Stimulated activated CD4-positive, alpha-beta T cell treated with anti-CD3 and anti-CD28 coated beads, Interleukin-4, amount 100 ng/mL, for 1 hour (primary cell): Measurements from ENCODE around the gene PRKD3.
A peak's percentile ranks its signal among the peaks of the same experiment; 100 is the strongest.

Experiments
- DNase-seq: peaks from one replicate; pipeline ENCODE4 v3.0.0-alpha.2; 2020

The PRKD3 gene

DNA sequence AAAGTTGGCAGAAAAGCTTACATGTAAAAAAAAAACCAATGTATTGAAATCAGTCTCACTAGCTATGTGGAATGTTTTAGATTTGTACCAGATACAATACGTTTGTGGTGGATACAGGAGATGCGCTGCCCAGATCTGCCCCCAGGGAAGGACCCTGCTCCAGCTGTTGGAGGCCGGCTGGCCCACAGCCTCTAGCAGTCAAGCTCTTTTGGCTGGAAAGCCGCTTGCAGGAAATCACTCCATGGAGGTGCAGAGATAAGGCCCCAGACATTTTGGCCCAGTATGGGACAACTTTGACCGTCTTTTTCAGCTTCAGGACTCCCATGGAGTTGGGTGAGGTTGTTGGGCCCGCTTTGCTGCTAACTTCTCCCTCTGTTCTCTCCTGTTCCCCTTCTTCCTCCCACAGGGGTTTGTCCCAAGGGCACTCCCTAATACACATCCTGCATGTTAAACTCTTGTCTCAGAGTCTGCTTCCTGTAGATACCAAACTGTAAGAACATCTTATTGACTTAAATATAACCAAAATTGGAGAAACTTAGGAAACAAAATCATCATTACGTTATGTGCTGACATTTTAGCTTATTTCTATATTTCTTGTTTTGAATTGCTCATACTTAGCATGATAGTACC, 18.1 kb upstream of the PRKD3 start:
- no peak for DNase-seq

DNA sequence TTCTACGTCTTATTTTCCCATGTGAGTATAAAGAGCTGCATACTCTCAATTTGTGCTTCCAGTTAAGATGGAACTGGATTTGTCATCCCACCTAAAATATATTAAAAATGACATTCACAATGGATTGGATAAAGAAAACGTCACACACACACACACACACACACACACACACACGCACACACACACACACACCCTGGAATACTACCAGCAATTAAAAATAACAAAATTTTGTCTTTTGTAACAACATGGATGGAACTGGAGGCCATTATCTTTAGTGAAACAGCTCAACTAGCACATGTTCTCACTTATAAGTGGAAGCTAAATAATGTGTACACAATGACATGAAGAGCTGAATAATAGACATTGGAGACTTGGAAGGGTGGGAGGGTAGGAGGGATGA, 16.0 kb upstream of the PRKD3 start:
- no peak for DNase-seq

DNA sequence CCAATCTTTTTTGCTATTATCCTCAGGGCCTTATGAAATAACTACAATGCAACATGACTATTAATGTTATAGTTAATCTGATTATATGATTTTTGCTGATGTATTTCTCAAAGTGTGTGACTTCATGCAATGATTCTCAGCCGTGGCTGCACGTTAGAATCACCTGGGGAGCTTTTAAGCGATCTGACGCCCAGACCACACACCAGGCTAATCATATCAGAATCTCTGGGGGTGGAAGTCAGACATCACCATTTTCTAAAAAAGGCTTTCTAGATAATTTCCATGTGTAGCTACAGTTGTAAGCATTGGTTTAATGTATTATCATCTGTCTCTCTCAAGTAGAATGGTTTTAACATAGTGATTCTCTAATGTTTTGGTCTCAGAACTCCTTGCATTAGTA, 14.3 kb upstream of the PRKD3 start:
- no peak for DNase-seq

DNA sequence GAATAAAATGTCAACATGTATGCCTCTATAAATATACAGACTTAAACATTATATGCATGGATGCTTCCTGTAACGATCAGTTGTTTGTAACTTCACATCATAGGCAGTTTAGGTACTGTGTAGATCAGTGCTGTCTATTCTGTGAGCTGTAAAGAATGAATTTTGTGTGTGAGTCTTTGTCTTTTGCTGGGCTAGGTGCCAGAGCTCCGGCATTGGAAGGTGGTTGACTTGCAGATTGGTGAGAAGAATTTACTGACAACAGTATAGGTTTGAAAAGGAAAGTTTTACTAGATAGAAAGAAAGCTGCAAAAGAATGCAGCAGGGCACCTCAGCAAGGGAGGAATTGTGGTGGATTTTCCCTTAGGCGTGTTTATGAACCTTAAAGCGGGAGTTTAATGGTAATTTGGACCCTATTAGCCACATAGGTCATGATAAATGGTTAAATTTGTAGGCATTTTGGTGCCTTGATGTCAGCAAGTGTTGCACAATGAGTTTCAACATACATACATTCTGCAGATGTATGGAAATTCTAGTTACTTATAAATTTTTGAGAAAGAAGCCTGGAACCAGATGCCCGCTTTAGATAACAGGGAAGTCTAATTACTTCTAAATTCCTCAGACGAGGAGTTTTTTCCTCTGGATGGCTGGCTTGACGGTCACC, 13.1 kb upstream of the PRKD3 start:
- no peak for DNase-seq

DNA sequence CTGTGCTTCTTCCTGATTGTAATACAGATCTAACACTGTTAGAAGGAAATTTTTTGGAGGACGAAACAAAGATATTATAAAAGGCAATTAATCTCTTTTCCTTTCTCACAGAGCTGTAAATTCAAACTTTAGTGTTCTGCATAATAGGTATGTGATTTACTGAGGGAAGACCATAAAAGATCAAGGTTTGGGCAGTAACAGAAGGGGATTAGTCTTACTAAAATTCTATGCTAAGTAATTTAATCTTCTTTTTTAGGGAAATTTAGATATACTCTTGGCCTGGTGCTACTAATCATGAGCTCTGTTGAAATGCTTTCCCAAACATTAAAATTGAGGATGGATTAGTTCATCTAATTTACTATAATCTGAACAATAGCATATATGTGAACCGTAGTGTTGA, 11.0 kb upstream of the PRKD3 start:
- DNase-seq = no peak

DNA sequence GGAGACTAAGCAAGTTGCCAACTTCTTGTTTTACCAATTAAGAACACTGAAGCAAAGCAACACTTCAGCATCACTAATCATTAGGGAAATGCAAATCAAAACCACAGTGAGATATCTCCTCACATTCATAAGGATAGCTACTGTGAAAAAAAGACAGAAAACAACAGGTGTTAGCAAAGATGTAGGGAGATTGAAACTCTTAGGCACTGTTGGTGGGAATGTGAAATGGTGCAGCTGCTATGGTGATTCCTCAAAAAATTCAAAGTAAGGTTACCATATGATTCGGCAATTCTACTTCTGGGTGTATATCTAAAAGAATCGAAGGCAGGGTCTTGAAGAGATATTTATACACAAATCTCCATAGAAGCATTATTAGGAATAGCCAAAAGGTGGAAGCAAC, 8.6 kb upstream of the PRKD3 start:
- no peak for DNase-seq

DNA sequence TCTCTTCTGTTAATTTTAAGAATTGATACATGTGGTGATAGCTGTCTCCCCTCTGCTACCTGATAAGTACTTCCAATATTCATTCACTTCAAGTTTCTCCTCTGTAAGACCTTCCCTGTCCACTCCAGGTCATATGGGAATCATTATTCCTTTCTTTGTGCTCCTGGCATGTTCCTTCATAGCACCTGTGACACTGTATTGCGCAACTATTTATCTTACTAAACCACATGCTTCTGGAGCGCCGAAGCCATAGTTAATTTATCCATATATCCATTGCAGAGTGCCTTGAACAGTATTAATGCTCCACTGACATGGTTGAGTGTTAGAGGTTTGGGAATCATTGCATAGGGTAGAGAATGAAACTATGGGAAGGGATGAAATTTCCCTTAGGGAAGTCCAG, 7.9 kb upstream of the PRKD3 start:
- DNase-seq = no peak

DNA sequence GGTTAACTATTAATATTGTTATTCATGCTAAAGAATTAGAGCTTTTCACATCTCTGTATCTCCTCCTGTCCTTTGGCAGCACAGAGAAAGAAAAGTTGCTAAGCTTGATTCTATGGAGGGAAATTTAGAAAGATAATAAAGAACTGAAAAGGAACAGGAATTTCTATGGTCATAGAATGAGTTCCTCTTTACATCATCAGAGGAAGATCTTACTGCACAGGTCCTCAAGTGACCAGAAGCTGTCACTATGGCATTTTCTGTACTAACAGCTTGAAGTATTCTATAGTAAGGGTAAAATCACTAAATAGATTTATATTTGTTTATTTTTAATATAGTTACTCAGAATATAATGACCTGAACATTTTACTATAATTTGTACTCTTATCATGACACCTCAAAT, 6.0 kb upstream of the PRKD3 start:
- no peak for DNase-seq

DNA sequence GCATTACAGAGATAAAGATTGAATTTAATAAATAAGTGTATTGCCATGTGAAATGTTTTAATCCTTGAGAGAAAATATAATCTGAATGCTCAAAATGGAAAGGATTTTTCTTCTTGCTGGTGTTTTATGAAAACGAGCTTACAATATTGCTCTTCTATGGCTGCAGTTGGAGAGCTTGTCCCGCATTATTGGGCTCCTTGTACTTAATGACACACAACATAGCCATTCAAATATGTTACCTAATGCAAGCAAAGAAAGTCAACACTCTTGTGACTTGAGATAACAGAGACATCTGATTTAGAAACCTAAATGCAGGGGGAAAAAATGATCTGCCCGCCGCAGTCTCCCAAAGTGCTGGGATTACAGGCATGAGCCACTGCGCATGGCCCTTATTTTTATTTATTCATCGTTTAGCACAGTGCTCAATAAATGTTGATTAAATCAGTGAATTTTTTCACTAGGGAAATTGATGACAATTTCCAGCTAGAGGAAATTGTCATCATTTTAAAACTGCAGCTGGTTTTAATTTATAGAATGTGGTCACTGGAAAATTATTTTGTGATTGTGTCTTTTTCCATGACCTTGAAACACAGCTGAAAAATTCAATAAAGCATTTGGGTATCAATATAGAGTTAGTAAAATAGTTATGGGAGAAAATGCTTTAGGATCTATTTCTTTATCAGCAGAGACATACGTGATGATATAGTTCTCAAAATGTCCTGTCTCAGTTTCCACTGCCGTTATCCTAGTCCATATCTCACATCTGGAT, 2.4 kb upstream of the PRKD3 start:
- no peak for DNase-seq

DNA sequence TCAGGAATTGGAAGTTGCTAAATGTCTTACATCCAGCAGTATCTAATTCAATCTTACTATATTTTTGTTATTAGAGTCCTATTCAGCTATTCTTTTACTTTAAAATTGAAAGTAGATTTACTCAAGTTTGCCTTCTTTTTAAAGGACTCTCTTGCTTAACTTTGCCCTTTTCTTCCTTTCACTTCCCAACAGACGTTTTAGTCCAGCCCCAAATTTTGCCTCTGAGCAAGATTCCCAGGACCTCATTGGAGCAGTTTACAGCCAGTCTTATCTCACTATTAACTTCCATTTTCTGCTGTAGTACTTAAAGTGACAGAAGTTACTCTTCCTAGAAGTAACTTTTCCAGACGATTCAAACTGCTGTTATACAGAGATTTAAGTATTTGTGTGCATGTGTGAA, 1.7 kb upstream of the PRKD3 start:
- DNase-seq = no peak

DNA sequence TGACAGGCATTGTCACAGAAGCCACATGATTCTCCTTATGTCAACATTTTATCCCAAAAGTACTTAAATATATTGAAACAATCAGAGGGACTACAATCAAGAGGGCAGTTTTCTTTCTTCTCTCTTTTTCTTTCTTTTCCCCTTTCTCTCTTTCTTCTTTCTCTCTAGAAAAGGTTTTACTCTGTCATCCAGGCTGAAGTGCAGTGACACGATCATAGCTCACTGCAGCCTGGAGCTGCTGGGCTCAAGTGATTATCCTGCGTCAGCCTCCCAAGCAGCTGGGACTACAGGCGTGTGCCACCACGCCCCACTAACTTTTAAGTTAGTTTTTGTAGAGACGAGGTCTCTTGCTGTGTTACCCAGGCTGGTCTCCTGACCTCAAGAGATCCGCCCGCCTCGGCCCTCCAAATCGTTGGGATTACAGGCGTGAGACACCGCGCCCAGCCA, 1.0 kb upstream of the PRKD3 start:
- DNase-seq = no peak

DNA sequence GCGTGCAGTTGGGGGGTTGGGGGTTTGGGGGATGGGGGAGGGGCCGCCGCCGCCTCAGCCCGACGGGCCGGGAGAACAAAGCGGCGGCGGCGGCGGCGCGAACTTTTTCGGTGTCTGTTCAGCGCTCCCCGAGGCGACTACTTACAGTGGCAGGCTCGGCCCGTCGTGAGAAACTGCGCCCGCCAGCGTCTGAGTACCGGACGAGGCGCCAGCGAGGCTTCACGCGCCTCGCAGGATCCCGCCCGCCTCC, 172 bp downstream of the PRKD3 start:
- DNase-seq = peak; percentile 67

DNA sequence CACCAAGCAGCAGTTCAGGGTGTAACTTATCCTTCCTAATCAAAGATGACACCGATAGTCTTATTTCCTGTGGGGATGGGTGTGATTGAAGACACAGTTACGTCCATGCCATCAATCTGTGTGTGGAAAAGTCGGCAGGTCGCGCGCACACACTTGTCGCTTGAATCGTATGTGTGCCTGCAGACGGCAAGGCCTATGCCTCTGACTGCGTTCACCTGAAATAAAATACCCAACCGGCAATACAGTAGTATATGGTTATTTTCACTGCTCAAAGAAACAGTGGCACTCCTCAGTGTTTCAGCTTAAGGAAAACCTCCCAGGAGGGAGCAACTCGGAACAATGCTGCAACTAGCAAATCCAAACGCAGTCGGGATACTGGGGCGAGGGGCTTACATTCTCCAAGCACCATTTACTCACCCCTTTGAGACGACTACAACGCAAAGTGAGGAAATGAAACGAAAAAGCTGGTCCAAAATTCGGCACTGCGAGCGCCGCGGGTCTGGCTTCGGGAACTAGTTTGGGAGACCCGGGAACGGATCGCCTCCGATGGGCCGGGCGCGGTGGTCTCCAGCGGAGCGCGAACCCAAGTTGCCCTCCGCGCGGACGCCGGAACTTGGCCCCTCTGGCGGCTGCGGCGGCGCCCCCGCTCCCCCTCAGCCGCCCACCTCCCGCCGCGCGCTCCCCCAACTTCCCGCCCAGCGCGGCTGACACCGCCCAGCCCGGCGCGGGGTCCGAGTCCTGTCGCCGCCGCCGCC, 675 bp downstream of the PRKD3 start:
- DNase-seq = peak; percentile 29

DNA sequence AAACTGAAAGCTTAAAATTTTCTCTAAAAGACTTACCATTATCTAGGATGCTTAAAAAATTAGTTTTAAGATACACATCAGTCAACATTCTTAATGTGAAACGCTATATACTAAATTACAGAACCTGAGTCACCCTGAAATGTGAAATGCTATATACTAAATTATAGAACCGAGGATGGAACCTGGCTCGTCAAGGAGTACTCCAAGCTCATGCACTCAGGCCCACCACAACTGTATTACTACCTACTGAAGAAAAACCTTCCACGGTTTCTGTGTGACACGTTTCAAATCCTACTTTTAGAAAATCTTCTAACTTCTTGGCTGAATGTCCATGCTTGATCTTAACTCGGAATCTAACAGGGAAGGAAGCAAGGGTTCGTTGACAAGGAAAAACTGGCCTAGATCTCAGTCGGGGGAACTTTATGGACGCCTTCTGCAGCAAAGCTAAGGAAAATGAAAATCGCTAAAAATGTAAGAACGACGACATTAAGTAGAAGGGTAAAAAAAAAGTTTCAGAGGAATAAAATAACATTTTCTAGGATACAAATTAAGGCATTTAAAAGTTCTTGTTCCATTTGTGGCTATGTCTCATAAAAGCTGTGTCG, 1.4 kb downstream of the PRKD3 start:
- no peak for DNase-seq

DNA sequence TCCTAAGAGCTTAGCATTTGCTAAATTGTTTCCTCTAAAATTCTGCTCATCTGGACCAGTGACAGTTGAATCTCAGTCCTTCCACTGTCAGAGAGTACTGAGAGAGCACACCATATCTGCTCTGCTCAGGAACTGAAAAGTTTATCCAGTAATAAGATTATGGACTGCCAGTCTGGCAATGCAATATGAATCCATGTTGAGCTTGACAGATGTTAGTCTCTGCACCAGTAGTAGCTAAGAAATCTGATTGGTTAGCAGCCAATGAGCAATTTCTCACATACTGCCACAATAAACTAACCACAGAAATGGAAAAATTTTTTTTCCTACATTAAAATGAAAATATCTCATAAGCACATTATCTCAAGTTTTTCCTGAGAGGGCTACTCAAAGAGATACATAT, 2.3 kb downstream of the PRKD3 start:
- no peak for DNase-seq

DNA sequence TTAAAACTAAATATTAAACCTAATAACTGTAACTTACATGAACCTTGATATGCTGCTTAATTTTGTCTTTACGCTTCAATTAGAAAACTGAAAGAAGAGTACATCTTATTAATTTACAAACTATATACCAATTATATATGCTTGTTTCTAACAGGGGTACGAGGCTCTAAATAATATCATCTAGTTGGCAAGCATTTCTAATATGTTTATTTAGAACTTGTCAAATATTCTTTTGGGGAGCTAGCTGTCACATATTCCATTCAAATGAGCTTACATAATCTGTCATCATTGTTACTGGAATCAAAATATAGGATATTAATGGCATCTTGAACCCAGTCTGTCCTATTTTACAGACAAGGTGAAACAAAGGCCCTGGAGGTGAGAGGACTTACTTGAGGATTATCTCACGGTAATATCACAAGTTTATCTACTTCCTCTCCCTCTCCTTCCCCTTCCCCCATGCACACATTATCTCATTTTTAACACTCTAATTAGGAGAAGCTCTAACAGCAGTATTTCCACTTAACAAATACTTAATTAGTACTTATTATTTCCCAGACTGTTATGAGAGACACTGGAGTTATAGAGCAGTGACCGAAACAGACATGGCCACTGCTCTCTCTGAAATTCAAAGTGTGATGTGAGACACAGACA, 3.5 kb downstream of the PRKD3 start:
- no peak for DNase-seq

DNA sequence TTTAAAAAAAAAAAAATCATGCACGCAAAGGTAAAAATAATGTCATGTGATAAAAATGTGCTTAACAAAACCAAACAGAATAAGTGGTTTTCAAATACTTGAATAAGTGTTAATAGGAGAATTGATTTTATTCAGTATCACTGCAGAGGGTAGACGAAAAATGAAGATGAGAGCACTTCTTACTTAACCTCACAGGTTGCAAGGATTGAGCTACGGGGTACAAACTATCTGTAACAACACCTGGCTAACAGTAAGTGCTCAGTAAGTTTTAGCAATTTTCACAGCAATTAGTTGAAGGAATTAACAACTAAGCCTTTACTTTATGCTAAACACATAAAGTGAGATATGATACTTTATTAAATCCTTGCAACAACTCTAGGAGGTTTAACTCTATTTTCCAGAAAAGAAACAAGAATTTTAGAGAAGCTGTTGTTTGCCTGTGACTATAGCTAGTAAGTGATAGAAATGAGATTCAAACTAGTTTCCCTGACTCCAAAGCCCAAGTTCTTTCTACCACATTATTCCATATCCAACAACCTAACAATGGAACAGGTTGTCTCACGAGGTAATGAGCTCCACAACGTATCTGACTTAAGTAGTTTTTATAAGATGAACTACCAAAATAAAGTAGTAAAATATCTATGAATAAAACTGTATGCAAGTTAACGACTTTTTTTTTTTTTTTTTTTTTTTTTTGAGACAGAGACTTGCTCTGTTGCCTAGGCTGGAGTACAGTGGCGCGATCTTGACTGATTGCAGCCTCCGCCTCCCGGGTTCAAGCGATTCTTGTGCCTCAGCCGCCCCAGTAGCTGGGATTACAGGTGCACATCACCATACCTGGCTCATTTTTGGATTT, 4.7 kb downstream of the PRKD3 start:
- DNase-seq = no peak

DNA sequence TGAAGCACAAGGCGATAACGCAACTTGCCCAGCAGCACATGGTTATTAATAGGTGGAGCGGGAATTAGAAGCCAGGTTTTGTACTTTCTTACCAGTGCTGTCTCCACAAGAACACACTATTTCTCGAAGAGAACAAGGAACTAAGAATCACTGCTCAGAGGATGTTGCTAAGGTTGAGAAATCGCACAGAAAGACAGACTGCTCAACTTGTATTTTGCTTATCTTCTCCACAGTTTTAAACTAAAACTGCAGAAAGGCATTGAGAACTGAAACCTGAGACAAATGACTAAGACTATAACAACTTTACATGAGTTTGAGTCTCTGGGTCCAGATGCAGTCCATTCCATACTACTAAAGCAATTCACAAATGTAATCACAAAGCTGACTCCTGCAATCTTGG, 6.2 kb downstream of the PRKD3 start:
- DNase-seq = no peak

DNA sequence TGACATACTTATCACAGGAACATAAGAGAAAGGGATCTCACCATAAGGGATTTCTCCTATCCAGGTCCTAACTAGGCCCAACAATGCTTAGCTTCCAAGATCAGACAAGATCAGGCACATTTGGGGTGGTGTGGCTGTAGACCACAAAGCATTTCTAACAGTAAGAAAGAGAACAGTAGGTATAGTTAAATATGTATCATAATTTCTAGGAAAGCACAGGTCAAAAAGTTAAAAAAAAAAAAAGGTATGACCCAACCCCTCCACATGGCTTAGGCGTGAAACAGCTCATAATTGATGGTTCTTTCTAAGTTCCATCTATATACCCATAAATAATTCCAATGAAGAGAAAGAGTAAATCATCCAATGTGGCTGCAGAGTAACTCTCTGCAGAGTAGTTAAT, 6.9 kb downstream of the PRKD3 start:
- no peak for DNase-seq

DNA sequence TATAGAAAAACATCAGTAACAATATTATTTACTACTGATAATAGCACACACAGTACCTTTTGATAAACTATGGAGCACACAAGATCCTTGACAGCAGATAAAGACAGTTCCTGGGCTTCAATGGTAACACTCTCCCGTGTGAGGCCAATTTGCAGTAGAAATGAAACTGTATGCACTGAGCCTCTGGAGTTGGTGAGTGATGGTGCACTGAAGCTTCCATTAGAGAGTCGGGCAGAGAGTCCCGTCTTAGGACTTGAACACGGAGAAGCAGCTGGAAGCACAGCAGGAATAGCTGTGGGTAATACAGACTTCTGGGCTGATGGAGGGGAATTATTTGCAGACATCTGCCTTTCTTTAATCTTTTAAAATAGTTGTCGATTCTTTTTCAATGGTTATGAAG, 8.5 kb downstream of the PRKD3 start:
- no peak for DNase-seq

DNA sequence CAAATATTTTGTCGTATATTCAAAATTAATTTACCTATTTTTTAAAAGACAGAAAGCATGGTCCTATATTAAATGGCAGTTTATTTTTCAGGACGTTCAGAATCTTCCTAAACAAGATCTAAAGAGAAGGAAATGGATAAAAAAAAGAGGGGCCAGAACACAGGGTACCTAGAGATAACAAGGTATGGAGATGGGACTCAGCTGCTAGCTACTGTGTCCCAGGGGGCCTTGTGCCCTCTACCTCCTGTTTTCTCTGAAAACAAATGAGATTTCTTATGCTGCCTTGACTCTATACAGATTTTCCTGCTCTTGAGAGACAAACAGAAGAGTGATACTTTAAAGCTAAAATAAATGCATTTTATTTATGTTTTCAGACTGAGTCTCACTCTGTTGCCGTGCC, 9.3 kb downstream of the PRKD3 start:
- no peak for DNase-seq

DNA sequence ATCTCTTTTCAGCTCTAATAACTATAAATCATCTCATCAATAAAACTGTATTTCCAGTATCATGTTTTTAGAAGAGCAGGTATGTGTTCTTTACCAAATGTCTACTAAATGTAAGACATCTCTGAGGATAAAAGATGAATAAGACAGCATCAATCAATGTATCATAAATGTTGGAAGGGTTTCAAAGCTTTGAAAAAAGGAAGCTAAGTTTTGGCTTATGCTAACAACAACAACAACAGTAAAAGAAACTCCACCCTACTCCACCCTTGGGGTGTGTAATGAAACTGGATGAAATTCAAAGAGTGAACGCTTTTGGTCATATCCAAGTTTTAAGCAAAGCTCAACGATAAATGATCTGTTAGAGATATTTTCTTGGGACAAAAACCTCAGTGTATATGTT, 17.1 kb downstream of the PRKD3 start:
- DNase-seq = no peak
